ENCODE results near the gene ZNF771.
"Not testable (repeated sequence)": the region's sequence is repeated elsewhere in the genome, so short reads cannot be mapped to it uniquely, and the experiment has no call there.

Gene ZNF771

GRCh38 chr16:30376461-30376902, 30.9 kb upstream of the ZNF771 start:
- DNase-seq, result no peak

- DNase-seq, result no peak
Observed at GRCh38 chr16:30377050-30377811, 30.2 kb upstream of the ZNF771 start.

DNA sequence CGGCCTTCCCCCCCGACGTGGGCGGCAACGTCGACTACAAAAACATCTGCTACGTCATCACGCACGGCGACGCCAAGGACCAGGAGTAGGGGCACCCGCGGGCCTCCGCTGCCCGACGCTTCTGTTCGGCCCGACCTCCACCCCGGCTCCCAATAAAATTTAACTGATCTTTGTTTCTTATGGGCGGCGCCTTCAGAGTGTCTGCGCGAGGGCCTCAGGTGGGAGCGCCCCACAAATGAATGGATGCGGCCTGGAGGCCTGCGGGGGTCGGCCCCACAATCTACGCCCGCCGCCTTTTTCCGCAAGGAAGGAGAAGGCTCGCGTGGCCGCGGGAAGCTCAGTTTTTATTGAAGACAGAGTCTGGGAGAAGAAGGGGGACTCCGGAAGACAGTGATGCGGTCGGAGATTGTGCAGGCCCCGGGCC, 29.6 kb upstream of the ZNF771 start:
- peak; percentile 86 for DNase-seq

- DNase-seq, result peak; percentile 95
Observed at GRCh38 chr16:30378236-30379157, 28.9 kb upstream of the ZNF771 start.

- DNase-seq, result no peak
Observed at GRCh38 chr16:30379158-30379783, 28.1 kb upstream of the ZNF771 start.

DNA sequence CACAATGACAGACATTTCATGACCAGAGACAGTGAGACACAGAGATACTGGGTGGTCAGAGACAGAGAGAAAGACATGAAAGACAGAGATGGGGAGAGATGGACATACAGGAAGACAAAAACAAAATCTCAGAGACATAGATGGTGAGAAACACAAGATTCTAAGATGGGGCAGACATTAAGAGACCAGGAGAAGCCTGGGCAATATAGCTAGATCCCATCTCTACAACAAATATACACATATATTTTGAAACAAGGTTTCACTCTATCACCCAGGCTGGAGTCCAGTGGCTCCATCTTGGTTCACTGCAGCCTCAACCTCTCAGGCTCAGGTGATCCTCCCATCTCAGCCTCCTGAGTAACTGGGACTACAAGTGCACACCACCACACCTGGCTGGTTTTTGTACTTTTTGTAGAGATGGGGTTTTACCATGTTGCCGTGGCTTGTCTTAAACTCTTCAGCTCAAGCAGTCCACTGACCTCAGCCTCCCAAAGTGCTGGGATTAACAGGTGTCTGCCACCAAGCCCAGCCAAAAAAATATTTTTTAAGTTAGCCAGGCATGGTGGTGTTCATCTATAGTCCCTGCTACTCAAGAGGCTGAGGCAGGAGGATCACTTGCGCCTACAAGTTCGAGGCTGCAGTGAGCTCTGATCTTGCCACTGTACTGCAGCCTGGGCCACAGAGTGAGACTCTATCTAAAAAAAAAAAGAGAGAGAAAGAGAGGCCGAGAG, 27.2 kb upstream of the ZNF771 start:
- no peak for DNase-seq

DNA sequence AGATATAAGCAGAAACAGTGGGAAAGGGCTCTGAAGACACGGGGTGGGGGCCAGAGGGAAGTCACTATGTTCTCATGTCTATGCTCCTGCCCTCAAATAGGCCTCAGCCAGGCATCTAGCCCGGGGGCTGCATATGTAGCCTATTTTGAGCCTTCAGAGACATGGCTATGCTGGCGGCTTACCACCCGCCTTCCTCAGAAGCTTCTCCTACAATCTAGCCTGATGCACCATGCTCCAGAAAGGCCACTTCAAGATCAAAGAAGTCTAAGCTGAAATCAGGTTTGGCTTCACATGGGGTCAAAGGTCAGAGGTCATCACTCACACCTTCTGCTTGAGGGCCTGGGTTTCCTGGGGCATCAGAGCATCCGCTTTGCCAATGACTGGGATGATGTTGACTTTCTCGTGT, 26.6 kb upstream of the ZNF771 start:
- DNase-seq, result no peak

DNA sequence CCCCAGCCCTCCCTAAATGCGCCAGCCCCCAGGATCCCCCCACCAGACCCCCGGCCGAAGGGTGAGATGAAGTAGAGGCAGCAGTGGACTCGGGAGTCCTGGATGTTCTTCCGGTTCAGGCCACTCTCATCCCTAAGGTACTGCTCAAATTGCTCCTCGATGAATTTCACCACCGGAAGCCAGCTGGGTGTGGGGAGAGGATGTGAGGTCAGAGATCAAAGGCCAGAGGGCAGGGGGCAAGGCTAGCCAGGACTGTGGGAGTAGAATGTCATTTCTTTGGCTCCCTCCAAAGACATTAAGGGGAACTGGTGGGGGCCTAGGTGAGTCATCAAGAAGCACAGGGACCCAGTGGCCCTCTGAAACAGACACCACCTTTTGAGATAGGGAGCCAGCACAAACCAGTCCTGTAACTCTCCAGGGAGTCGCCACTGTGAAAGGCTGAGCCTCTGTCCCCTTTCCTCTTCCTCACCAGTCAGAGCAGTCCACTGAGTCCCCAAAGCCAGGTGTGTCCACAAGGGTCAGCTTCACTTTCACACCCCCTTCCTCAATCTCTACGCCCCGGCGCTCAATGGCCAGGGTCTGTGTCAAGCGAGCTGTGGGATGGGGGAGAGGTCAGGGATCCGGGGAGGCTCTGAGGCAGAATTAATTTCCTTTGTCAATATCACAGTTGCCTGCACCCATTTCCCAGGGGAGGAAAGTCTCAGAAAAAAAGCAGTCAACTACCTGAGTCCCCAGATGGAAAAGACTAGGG, 25.9 kb upstream of the ZNF771 start:
- DNase-seq, result no peak

GRCh38 chr16:30382111-30382881, 25.1 kb upstream of the ZNF771 start, which contains the start of gene SEPTIN1:
TSS of gene SEPTIN1 (minus strand) at chr16:30382561. CDS start at chr16:30382542, 19 bp downstream.
- no peak for DNase-seq

- DNase-seq, result no peak
Observed at GRCh38 chr16:30383521-30383920, 23.9 kb upstream of the ZNF771 start.

DNA sequence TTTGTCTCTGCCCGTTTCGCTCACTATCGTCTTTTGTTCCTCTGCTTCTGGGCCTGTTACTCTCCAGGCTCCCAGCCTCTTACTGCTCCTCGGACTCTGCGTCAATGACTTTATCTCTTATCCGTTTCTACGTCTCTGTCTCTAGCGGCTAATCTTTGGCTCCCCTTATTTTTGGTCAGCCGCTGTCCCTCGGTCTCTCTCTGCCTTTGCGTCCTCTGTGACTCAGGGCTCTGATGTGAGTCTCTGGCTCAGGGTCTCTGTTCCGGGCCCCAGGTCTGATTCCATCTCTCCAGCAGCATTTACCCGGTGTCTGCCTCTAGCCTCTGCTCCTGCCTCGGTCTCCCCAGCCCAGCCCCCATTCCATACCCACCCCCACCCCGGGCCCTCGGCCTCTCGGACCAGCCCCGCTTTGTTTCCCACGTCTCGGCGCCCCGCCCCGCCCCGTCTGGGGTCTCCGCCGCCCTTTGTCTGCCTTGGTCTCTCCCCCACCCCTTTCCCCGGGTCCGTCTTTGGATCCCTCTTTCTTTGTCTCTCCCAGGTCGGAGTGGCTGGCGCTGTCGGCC, 12.7 kb upstream of the ZNF771 start:
- DNase-seq, result no peak

DNA sequence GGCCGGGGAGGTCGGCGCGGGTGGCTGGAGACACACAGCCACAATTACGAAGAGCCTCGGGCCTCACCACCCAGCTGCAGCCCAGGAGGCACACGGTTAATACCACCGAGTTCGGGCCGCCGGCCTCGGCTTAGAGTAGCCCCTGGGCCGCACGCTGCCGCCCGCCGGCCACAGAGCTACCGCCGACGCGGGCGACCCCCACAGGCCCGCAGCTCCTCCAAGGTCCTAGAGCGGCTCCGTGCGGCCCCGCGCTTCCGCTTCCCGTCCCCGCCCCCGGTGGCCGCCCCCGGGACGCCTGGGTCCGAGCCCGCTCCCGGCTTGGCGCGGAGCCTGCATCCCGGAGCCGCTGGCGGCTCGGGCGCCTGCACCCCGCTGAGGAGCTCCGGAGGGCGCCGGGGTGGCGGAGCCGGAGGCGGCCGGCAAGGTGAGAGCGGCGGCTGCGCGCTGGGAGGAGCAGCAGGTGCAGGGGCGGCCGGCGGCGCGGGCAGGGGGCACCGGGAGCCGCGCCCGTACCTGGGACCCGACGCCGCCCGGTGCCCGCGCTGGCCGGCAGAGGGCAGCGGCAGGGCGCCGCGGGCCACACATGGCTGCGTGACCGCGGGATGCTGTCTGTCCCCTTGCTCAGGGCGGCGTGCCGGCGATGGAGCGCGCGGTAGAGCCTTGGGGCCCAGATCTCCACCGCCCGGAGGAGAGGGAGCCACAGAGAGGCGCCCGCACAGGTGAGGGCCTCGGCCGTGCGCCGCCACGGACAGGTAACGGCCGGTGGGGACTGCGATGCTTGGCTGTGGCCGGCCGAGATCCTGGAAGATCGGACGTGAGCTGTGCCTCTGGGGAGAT, 12.0 kb upstream of the ZNF771 start, which contains the start of gene ZNF48:
Gene ZNF48, plus strand, starts transcription at position 266 of the 837 bp plus-strand sequence. Its CDS starts 375 bp downstream, at position 641.
- DNase-seq, result peak; percentile 88

- DNase-seq, result no peak
Observed at GRCh38 chr16:30395992-30396585, 11.3 kb upstream of the ZNF771 start.

DNA sequence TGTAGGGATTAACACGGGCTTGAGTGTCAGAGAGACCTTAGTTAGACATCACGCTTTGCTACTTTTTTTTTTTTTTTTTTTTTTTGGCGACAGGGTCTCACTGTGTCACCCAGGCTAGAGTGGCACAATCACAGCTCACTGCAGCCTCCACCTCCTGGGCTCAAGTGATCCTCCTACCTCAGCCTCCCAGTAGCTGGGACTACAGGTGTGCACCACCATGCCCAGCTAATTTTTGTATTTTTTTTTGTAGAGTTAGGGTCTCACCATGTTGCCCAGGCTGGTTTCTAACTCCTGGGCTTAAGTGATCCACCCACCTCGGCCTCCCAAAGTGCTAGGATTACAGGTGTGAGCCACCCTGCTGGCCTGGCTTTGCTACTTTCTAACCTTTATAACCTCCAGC, 10.8 kb upstream of the ZNF771 start:
- not testable (repeated sequence) for DNase-seq

- DNase-seq, result no peak
Observed at GRCh38 chr16:30397056-30397455, 10.3 kb upstream of the ZNF771 start.

- DNase-seq, result no peak
Observed at GRCh38 chr16:30397776-30398660, 9.4 kb upstream of the ZNF771 start.

GRCh38 chr16:30398661-30399434, 8.6 kb upstream of the ZNF771 start:
- DNase-seq, result no peak

Data from NCI-H1092 (cell line).